Measurements from ENCODE around the gene SSH2.

DNA sequence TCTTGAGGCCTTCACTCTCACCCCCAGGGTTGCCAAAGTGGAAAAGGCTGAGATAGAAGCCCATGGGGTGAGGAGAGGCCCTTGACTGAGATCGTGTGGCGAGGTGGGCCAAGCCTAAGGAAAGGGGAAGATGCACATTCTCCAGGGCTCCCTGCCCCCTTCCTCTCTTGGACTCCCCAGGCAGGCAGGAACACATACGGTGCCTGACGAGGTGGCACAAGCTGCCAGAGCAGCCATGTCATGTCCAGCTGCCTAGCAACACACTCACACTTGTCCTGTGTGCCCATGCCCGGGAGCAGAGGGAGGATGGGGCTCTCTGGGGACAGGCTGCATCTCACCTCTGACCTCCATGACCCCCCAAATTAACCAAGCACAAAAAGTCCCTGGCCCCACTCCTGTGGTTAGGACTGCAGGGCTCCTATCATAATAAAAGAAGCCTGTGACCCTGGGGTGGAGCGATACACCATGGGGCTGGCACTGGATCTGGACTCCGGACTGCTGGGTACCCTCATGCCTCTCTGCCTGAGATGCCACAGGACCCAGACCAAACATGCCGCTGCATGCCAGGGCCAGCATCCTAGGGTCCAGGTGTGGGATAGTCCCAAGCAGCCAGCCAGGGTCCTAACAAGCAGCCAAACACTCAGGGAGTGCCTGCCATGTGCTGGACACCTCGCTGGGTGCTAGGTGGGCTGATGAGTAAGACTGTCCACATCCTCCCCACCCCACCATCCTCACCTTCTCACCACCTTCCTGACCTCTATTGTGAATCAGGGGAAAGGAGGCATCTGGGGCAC is 343.2 kb downstream of the SSH2 start:
- TF ChIP-seq, protein P1, sequence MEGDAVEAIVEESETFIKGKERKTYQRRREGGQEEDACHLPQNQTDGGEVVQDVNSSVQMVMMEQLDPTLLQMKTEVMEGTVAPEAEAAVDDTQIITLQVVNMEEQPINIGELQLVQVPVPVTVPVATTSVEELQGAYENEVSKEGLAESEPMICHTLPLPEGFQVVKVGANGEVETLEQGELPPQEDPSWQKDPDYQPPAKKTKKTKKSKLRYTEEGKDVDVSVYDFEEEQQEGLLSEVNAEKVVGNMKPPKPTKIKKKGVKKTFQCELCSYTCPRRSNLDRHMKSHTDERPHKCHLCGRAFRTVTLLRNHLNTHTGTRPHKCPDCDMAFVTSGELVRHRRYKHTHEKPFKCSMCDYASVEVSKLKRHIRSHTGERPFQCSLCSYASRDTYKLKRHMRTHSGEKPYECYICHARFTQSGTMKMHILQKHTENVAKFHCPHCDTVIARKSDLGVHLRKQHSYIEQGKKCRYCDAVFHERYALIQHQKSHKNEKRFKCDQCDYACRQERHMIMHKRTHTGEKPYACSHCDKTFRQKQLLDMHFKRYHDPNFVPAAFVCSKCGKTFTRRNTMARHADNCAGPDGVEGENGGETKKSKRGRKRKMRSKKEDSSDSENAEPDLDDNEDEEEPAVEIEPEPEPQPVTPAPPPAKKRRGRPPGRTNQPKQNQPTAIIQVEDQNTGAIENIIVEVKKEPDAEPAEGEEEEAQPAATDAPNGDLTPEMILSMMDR (conservative IDR thresholded peaks at IDR 0.05 in 1 of 2, IDR thresholded peaks at IDR 0.05 in 1 of 2; ENCODE audit: extremely low read depth in 1 of 2, insufficient read depth in 1 of 2, low read depth in 1 of 2, low read length in 2 of 2): no peak
- no peak for TF ChIP-seq EZH2 (IDR thresholded peaks at IDR 0.05; ENCODE audit: borderline replicate concordance, low read length)

Measured in mammary epithelial cell (primary cell).